Activated T-helper 17 cell treated with anti-CD3 and anti-CD28 coated beads, Interleukin-2, amount 50 U/mL, for 72 hours (primary cell): ENCODE results near the gene IL32. TPM values are rescaled to one million over a fixed set of nuclear protein-coding genes. Genes with fewer than 3 reads are reported as not detected.

ENCODE experiments used
- ATAC-seq: fragments of 150-1000 bp; cut with Tn5 transposase; replicated peaks from 2 replicates; pipeline ENCODE4 v1.10.0; 2021; ENCODE audit warnings: mild to moderate bottlenecking, moderate library complexity
- H3K27ac Mint-ChIP-seq: one replicate; pipeline ENCODE4 v1.8.0; 2022; ENCODE audit warnings: mixed read lengths
- H3K27me3 Mint-ChIP-seq: one replicate; pipeline ENCODE4 v1.8.0; 2022; ENCODE audit warnings: mixed read lengths
- H3K36me3 Mint-ChIP-seq: one replicate; pipeline ENCODE4 v1.8.0; 2022; ENCODE audit warnings: low read depth, mild to moderate bottlenecking, mixed read lengths
- H3K4me1 Mint-ChIP-seq: one replicate; pipeline ENCODE4 v1.8.0; 2022; ENCODE audit warnings: mixed read lengths
- H3K4me3 Mint-ChIP-seq: one replicate; pipeline ENCODE4 v1.8.0; 2022; ENCODE audit warnings: mild to moderate bottlenecking, mixed read lengths
- H3K9me3 Mint-ChIP-seq: one replicate; pipeline ENCODE4 v1.8.0; 2022; ENCODE audit warnings: mixed read lengths
- total RNA-seq, 2 donors: library from RNA; stranded (reverse); gene quantifications; one replicate each; pipeline ENCODE4 v1.2.3, GENCODE V29; 2022

IL32 gene
- total RNA-seq, 2 donors from 2014 or later, result 3,603 to 3,666 TPM

- peak within 1 kb of the TSS; percentile 82 for H3K4me3 Mint-ChIP-seq
- H3K36me3 Mint-ChIP-seq, result peaks cover 71% of the 10 kb centered on the region
- peaks cover 23% of the 10 kb centered on the region for H3K4me1 Mint-ChIP-seq
- no peaks in the 10 kb centered on the region for H3K9me3 Mint-ChIP-seq
- no peaks in the 10 kb centered on the region for H3K27me3 Mint-ChIP-seq
- ATAC-seq, result peak; percentile 78
- H3K27ac Mint-ChIP-seq, result peak within 1 kb of the TSS; percentile 90
Measured at GRCh38 chr16:3023669-3024478, 41.6 kb upstream of the IL32 start, which contains the start of the genes HCFC1R1 and THOC6. TSS of gene HCFC1R1 (minus strand) at chr16:3023942. CDS start at chr16:3023941, 1 bp downstream. TSS of gene THOC6 (plus strand) at chr16:3024035. CDS start at chr16:3024327, 292 bp downstream.

GRCh38 chr16:3025032-3026002 is 40.1 kb upstream of the IL32 start:
- Mint-ChIP-seq H3K27ac (no peak overlapping the region), H3K4me3 (peak overlapping the region; percentile 82), H3K4me1 (peaks cover 29% of the 10 kb centered on the region), H3K9me3 (no peaks in the 10 kb centered on the region), H3K27me3 (peaks cover 5% of the 10 kb centered on the region), H3K36me3 (peaks cover 86% of the 10 kb centered on the region)
- ATAC-seq, result no peak

- ATAC-seq, result no peak
- Mint-ChIP-seq H3K4me1 (peaks cover 29% of the 10 kb centered on the region), H3K27ac (no peak overlapping the region), H3K27me3 (peaks cover 5% of the 10 kb centered on the region), H3K4me3 (peak overlapping the region; percentile 82), H3K9me3 (no peaks in the 10 kb centered on the region), H3K36me3 (peaks cover 86% of the 10 kb centered on the region)
Measured at GRCh38 chr16:3026003-3026378, 39.4 kb upstream of the IL32 start.

GRCh38 chr16:3026609-3027488 is 38.6 kb upstream of the IL32 start:
- H3K9me3 Mint-ChIP-seq, result no peaks in the 10 kb centered on the region
- peaks cover 22% of the 10 kb centered on the region for H3K4me1 Mint-ChIP-seq
- peaks cover 5% of the 10 kb centered on the region for H3K27me3 Mint-ChIP-seq
- no peak for ATAC-seq
- H3K27ac Mint-ChIP-seq, result no peak overlapping the region
- H3K36me3 Mint-ChIP-seq, result peaks cover 78% of the 10 kb centered on the region
- H3K4me3 Mint-ChIP-seq, result peak overlapping the region; percentile 82

- Mint-ChIP-seq H3K9me3 (no peaks in the 10 kb centered on the region), H3K36me3 (peaks cover 73% of the 10 kb centered on the region), H3K27me3 (peaks cover 8% of the 10 kb centered on the region), H3K4me3 (peak overlapping the region; percentile 89), H3K27ac (no peak overlapping the region), H3K4me1 (peaks cover 16% of the 10 kb centered on the region)
- ATAC-seq, result no peak
Measured at GRCh38 chr16:3027489-3027795, 38.0 kb upstream of the IL32 start.

DNA sequence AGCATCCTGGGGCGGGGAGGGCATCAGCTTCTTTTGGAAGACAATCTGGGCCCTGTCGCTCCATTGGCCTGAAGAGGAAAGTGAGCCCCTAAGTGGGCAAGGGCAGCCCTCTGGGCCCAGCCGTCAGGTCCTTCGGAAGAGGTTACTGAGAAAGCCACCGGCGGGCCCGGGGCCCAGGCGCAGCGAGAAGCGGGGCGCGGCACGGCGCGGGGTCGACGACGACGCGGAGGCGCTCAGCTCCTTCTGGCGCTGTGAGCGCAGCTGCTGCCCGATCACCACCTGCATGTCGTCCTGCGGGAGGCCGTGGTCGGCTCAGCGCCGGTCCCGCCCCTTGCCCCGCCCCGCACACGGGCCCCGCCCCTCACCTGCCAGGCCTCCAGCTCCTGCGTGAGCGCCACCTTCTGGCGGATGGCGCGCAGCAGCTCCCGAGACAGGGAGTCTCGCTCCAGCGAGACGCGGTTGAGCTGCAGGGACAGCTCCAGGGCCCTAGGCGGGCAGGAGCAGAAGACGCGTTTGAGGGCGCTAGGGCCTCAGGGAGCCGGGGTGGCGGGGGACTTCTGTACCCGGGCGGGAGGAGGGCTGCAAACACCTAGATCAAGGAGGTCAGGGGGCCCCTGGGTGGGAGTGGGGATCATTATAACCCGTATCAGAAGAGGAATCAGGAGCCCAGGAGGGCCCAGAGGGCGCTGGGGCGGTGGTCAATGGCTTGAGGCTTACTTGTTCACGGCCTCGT is 37.3 kb upstream of the IL32 start:
- H3K4me3 Mint-ChIP-seq, result peak overlapping the region; percentile 89
- peaks cover 10% of the 10 kb centered on the region for H3K4me1 Mint-ChIP-seq
- H3K27ac Mint-ChIP-seq, result peak overlapping the region; percentile 84
- ATAC-seq, result peak; percentile 44
- peaks cover 65% of the 10 kb centered on the region for H3K36me3 Mint-ChIP-seq
- H3K9me3 Mint-ChIP-seq, result no peaks in the 10 kb centered on the region
- H3K27me3 Mint-ChIP-seq, result peaks cover 15% of the 10 kb centered on the region

DNA sequence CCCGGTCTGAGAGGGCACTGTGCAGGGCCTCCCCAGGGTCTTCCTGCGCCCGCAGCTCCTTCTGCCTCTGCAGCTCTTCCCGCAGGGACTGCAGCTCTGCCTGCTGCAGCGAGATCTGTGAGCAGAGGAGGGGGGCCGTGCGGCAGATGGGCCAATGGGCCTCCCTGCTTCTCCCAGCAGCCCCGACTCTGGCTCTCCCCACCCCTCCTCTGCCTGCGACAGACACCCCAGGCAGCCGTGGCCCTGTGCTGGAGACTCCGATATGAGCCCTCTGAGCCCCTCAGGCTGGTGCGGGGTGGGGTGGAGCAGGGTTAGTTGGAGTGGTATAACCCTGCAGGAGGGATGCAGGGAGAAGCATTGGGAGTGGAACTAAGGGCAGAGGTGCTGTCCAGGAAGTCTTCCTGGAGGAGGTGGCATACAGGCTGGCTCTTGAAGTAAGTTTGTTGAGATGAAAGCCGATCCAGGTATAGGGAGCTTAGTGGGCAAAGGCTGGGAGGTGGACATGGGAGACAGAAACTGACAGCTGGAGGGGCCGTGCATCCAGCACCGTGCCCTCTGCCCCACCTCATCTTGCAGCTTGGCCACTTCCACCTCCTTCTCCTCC is 36.6 kb upstream of the IL32 start:
- peak overlapping the region; percentile 89 for H3K4me3 Mint-ChIP-seq
- ATAC-seq, result no peak
- peaks cover 62% of the 10 kb centered on the region for H3K36me3 Mint-ChIP-seq
- peaks cover 10% of the 10 kb centered on the region for H3K4me1 Mint-ChIP-seq
- H3K27me3 Mint-ChIP-seq, result peaks cover 21% of the 10 kb centered on the region
- H3K27ac Mint-ChIP-seq, result peak overlapping the region; percentile 84
- H3K9me3 Mint-ChIP-seq, result no peaks in the 10 kb centered on the region

DNA sequence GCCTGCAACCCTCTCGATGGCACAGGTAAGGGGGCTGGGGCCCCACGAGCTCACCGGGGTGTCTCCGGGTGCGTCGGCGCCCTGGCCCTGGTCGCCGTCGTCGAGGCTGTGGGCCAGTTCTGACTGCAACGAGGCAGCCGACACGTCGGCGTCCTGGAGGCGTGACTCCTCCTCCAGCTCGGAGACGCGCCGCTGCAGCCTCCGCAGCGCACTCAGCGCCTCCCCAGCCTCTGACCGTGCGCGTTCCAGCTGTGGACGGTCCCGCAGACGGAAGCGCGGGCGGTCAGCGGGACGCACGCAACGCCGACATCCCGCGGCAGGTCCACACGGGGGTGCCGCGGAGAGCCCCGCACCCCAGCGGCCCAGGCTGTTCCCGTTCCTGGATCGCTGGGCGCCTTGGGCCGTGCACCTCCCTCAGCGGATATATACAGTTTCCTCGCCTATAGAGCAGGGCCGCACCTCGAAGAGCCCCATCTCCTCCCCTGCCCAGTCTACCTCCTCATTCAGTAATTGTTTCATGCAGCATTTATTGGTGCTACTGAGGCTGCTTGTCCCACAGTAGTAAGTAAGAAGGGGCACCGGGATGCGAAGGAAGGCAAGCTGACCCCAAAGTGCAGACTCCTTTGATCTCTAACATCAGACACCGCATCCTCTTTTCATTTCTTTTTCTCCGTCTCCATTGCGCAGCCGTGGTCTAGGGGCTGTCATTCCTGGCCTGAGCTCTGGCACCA is 35.8 kb upstream of the IL32 start:
- H3K4me3 Mint-ChIP-seq, result peak overlapping the region; percentile 89
- H3K27me3 Mint-ChIP-seq, result peaks cover 27% of the 10 kb centered on the region
- peak overlapping the region; percentile 84 for H3K27ac Mint-ChIP-seq
- peak; percentile 76 for ATAC-seq
- no peaks in the 10 kb centered on the region for H3K9me3 Mint-ChIP-seq
- peaks cover 55% of the 10 kb centered on the region for H3K36me3 Mint-ChIP-seq
- peaks cover 5% of the 10 kb centered on the region for H3K4me1 Mint-ChIP-seq

DNA sequence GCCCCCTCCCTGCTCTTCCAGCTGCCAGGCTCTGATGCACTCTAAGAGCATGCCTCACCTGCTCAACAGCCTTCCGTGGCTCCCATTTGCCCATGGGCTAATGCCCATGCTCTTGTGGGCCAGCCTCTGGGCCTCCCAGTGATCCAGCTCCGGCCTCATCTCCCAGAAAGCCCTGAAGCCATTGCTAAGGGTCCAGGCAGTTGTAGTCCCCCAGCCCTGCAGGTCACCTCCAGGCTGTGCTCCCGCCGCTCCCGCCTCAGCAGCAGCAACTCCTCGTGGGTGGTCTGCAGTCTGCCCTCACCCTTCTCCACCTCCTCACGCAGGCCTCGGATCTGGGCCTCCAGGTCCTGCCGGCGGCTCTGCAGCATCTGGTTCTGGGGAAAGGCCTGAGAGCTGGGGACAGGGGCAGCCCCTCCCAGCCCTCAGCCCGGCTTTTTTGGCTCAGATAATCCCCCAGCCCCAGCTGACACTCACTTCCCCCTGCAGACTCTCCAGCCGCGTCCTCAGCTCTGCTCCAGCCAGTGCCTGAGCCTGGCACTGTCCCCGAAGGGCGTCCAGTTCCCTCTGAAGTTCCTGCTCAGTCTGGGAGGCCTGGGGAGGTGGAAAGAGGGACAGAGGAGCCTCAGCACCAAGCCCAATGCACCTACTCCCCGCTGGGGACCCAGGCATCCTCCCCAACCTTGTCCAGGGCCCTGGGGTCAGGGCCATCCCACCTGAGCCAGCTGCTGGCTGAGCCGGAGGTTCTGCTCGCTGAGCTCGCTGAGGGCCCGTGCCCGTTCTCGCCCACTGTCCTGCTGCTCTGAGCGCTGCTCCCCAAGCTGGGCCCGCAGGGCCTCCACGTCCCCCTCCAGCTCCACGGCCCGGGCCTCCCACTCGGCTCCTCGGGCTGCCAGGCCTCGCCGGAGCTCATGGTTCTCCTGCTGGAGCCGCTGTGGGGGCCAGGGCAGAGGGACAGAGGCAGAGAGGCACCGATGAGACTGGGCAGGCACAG is 34.9 kb upstream of the IL32 start:
- H3K27ac Mint-ChIP-seq, result peak overlapping the region; percentile 84
- peak overlapping the region; percentile 89 for H3K4me3 Mint-ChIP-seq
- H3K27me3 Mint-ChIP-seq, result peaks cover 31% of the 10 kb centered on the region
- peaks cover 5% of the 10 kb centered on the region for H3K4me1 Mint-ChIP-seq
- H3K9me3 Mint-ChIP-seq, result no peaks in the 10 kb centered on the region
- H3K36me3 Mint-ChIP-seq, result peaks cover 48% of the 10 kb centered on the region
- no peak for ATAC-seq

- Mint-ChIP-seq H3K27me3 (peaks cover 42% of the 10 kb centered on the region), H3K27ac (no peak overlapping the region), H3K9me3 (no peaks in the 10 kb centered on the region), H3K4me3 (no peak overlapping the region), H3K4me1 (peaks cover 5% of the 10 kb centered on the region), H3K36me3 (peaks cover 32% of the 10 kb centered on the region)
- ATAC-seq, result no peak
Measured at GRCh38 chr16:3032624-3033023, 32.8 kb upstream of the IL32 start.

GRCh38 chr16:3035289-3035971 is 30.0 kb upstream of the IL32 start:
- H3K27ac Mint-ChIP-seq, result no peak overlapping the region
- H3K27me3 Mint-ChIP-seq, result peaks cover 55% of the 10 kb centered on the region
- no peak for ATAC-seq
- no peaks in the 10 kb centered on the region for H3K9me3 Mint-ChIP-seq
- H3K4me3 Mint-ChIP-seq, result no peak overlapping the region
- peaks cover 4% of the 10 kb centered on the region for H3K4me1 Mint-ChIP-seq
- H3K36me3 Mint-ChIP-seq, result peaks cover 5% of the 10 kb centered on the region
